GM18909 (cell line): ENCODE results near the gene NRXN3.

Experiments used
- ATAC-seq: cut with Tn5 transposase; IDR thresholded peaks from one replicate; pipeline ENCODE4 v1.9.1; 2021; ENCODE audit warnings: mild to moderate bottlenecking; ENCODE audit not compliant: unreplicated experiment, poor library complexity

Gene NRXN3

GRCh38 chr14:79836577-79836976 is 1666.4 kb downstream of the NRXN3 start:
- ATAC-seq, result no peak

DNA sequence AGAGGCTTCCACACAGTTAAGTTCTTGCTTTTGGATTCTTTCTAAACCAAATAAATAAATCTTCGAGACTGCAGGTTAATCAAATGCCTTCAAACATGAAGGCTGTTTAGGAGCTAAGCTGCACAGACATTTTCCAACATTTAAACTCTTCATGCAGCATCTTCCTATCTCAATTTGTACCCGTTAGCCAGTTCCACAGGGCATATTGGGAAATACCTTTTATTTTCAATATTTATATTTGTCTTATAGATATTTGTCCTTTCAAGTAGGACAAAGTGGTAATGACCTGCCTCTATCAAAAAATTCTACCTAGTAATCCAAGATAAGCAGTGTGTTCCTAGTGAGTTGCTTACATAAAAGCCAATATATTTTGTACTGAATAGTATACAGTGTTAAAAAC is 1667.5 kb downstream of the NRXN3 start:
- ATAC-seq, result no peak

- ATAC-seq, result no peak
Measured at GRCh38 chr14:79840103-79840502, 1669.9 kb downstream of the NRXN3 start.

DNA sequence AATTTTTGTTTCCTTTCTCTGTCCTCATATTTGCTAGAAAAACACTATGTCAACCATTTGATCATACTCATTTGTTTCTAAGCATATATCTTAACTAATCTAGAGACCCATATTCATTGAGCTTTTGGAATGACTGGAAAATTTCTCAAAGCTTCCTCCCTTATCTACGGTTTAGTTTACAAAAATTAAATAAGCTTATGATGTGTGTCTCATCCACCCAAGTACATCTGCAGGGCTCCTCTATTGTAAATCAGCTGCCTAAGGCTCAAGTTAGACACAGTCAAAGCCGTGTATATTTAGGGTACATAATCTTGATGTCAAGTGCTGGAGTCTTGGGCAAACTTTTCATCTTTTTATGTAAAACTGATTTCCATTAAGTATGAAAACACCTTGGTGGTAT is 1670.7 kb downstream of the NRXN3 start:
- no peak for ATAC-seq

DNA sequence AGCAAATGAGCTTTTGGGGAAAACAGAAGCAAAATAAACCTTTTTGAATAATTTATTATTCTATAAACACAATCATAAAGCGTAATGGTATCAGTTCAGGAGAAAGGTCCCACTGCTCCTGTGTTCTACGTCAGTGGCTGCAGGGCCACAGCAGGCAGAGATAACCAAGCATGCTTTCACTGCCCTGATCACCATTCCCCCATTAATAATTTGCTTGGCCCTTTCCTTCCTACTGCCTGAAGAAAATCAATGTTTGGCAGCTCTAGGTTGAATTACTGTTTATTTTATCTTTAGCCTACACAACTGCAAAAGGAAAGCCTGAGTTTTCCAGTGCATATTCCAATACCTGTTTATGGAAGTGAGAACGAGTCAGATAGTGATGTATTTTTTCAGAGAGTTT is 1671.3 kb downstream of the NRXN3 start:
- ATAC-seq, result no peak

- no peak for ATAC-seq
Measured at GRCh38 chr14:79842270-79842669, 1672.1 kb downstream of the NRXN3 start.

DNA sequence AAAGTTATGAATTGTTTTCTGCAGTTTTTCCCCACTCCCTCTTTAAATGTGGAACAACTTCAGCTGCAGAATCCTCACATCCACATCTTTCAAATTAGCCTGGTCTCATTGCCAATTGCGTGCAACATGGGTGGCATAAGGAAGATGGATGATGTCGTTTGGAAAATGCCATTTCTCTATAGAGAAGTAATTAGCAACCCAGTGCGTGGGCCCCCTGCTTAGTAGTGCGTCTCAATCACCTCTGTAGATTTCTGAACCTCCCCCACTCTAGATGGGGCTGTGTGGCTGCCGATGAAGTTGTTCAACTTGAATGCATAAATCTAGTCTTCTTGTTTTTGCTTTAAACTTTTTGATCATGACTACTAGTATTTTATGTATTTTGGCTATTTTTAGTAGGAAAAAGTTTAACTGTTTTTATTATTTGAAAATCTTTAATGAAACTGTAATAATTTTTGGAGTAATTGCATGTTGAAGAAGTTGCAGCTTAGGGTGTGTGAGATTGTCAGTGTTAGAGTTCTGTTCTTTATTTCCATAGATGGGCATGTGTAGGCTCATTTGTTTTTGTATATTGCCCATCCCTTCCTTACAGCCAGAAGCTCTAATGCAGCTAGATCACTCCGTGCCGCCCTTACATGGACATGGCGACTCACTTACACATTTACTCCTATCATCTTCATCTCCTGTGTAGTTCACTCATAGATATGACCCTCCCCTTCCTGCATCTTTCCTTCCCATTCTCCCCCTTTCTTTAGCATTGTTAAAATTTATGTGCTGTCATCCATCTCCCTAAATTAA is 1683.0 kb downstream of the NRXN3 start:
- ATAC-seq, result no peak

GRCh38 chr14:79855789-79856188 is 1685.6 kb downstream of the NRXN3 start:
- no peak for ATAC-seq

- ATAC-seq, result no peak
Measured at GRCh38 chr14:79856381-79856780, 1686.2 kb downstream of the NRXN3 start.

- ATAC-seq, result no peak
Measured at GRCh38 chr14:79861111-79861510, 1690.9 kb downstream of the NRXN3 start.

DNA sequence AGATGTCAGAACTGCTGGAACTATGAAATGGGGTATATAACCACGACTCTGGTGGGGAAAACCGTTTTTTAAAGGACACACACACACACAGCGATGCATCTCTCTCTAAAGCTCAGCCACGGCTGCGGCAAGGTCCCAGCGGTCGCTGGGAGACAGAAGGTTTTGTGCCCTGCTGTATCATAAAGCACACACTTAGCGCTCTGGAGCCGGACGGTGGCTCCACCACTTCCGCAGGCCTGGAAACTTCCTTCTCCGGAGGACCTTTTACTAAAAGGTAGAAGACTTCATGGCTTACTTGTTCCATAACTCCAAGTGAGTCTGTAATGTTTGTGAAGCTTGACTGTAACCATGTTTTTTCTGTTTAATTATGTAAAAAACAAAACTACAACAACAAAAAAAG is 1691.9 kb downstream of the NRXN3 start:
- no peak for ATAC-seq

- no peak for ATAC-seq
Measured at GRCh38 chr14:79871136-79871535, 1701.0 kb downstream of the NRXN3 start.

DNA sequence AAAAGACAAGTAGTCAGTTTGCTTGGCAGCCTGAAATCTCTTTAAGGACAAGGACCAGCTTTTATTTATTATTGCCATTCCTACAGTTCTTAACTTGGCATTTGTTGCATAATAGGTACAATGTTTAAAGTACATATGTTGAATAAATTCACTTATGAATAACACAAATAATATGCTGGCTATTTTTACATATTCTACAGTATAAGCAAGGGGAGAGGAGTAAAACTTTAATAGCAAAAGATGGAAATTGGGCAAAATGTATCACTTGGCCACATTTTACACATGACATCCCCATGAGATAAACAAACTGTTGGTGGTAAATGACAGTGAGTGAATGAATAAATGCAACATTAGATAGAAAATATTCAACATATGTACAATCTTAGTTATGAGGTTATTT is 1708.1 kb downstream of the NRXN3 start:
- no peak for ATAC-seq

DNA sequence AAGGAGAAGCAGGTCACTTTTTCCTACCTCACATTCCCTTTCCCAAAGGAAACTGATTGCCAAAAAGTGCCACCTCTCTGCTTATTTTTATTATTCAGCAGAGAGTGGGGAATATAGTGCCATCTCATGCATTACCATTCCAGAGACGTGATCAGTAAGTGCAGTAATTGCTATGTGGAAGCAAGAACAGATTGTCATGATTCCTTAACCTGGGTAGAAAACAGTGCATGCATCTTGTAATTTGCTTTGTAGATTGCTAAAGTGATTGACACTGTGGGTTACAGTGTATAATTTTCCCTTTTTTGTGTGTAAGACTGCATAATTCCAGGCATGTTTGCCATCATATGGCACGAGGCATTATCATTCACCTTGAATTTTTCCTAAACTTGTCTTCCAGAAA is 1708.6 kb downstream of the NRXN3 start:
- ATAC-seq, result no peak

DNA sequence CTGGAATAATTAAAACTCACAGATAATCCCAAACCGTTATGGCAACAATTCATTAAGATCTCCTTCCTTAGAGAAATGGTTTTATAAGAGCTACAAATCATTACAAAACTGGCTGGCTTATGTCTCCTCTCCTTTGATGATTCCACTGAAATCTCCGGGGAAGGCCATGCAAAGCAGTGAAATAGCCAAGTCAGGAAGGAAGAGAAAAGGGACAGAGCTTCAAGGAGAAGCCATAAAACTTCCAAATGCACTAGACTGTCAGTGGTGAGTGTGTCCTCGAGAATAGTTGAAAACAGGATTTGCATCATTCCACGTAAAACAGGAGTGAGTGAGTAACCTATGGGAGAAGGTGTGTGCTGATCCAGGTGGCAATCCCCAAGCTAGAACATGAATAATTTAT is 1711.1 kb downstream of the NRXN3 start:
- ATAC-seq, result no peak

DNA sequence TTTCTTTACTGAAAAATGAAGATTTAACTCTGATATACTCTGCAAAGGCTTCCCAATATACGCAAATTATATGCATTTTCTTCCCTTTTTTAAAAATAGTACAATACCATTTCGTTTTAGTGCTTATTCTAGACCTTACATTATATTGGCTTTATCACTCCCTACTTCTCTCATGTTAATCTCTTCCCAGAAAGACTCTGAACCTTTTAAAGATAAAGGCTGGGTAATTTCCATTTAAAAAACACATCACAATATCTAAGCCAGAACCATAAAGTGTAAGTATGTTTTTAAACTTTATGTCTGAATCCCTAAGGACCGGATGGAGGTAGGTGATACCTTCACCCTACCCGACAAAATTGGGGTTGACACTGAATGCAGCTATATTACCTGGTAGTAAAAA is 1720.4 kb downstream of the NRXN3 start:
- no peak for ATAC-seq

DNA sequence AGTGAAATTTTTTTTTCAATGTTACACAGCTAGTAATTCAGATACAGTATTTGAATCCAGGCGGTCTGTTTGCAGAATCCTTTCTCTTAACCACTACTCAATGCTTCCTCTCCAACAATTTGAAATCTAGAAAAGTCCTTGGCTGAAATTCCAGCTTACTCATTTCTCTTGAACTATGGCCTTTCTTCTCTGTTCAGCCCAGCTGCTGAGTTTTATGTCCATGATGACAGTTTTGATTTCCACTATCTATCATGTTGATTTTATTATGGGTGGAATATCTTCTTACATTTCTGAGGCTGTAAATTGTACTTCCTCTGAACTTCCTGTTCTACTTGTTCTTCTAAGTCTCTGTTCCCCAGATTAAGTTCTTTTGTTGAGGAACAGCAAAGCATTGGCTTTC is 1725.8 kb downstream of the NRXN3 start:
- no peak for ATAC-seq

GRCh38 chr14:79899610-79900009 is 1729.4 kb downstream of the NRXN3 start:
- no peak for ATAC-seq

DNA sequence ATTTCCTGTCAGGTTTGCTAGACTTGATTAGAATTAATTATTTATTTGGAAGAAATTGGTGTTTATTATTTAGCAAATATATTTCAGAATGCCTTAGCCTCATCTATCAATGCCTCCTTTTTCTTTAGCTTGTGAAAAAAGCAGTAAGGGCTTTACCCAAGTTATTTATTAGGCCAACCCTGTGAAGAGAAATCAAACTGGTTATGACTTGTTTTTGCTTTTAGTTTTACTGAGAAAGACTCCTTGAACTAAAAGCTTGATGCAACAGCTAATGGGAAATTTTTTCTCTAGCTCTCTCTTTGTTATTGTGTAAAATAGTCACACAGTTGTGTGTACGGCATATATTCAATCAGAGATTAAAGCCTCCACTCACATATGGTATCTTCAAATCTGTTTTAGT is 1734.3 kb downstream of the NRXN3 start:
- ATAC-seq, result no peak

- ATAC-seq, result no peak
Measured at GRCh38 chr14:79906994-79907393, 1736.8 kb downstream of the NRXN3 start.

- ATAC-seq, result no peak
Measured at GRCh38 chr14:79910086-79910485, 1739.9 kb downstream of the NRXN3 start.

DNA sequence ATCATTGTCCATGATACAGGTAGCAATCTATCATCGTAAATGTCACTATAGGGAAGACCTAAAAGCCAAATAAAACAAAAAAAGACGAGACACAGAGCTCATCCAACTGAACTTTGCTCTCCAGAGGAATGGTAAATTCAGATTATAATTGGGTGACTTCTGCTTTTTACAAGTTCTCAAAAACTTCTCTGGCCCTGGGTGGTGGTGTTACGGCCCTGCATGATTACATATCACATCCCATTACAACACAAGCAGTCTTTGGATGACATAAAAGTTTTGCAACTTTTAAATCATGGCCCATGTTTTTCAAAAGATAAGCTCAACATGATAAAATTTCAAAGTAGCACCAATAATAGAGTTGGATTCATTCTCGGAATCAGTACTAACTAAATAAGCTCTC is 1741.6 kb downstream of the NRXN3 start:
- ATAC-seq, result no peak

GRCh38 chr14:79914595-79914994 is 1744.4 kb downstream of the NRXN3 start:
- no peak for ATAC-seq
